Measurements from ENCODE around the gene TMEM53. TPM values are rescaled to one million over a fixed set of nuclear protein-coding genes. Genes with fewer than 3 reads are reported as not detected.

TMEM53 gene
- total RNA-seq, 1 donor from 2014 or later = 11.5 TPM

DNA sequence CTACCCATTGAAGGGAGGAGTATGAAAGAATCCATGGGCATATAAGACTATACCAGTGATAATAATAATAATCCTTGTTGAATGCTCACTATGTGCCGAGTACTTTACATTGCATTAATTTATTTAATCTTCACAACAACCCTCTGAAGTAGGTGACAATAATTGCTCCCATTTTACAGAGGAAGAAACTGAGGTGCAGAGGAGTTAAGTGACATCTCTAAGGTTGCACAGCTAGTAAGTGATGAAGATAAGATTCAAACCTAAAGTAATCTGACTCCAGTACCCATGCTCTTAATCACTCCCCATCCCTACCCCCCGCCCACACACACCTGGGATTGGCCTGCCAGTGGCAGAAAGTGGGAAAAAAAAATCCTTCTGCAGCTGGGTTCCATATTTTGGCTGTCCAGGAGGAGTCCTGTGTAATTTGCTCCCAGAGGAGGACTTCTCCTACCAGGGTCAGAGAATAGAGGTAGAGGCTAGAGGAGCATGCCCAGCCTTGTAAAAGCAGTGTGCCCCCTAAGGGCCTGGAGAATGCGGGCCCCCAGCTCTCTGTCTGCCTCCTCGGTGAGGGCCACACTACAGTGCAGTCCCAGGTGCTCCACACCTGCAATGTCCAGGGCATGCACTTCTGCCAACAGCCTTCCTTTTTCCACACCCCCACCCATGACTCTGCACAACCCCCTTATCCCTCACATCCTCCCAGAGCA is 57.8 kb downstream of the TMEM53 start:
- Histone ChIP-seq H3K27me3 (ENCODE audit: low read depth) (peaks cover 29% of the 10 kb centered on the region), H3K4me3 (peak overlapping the region; percentile 62), H3K36me3 (no peaks in the 10 kb centered on the region), H3K4me1 (peaks cover 8% of the 10 kb centered on the region), H3K9me3 (replicated peaks) (no peaks in the 10 kb centered on the region), H3K27ac (replicated peaks) (no peak overlapping the region)
- no peak for DNase-seq
- intact Hi-C loops (cut with micrococcal nuclease) = no loop called here
- TF ChIP-seq, protein P1, sequence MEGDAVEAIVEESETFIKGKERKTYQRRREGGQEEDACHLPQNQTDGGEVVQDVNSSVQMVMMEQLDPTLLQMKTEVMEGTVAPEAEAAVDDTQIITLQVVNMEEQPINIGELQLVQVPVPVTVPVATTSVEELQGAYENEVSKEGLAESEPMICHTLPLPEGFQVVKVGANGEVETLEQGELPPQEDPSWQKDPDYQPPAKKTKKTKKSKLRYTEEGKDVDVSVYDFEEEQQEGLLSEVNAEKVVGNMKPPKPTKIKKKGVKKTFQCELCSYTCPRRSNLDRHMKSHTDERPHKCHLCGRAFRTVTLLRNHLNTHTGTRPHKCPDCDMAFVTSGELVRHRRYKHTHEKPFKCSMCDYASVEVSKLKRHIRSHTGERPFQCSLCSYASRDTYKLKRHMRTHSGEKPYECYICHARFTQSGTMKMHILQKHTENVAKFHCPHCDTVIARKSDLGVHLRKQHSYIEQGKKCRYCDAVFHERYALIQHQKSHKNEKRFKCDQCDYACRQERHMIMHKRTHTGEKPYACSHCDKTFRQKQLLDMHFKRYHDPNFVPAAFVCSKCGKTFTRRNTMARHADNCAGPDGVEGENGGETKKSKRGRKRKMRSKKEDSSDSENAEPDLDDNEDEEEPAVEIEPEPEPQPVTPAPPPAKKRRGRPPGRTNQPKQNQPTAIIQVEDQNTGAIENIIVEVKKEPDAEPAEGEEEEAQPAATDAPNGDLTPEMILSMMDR (IDR thresholded peaks at IDR 0.05; ENCODE audit: borderline replicate concordance) = no peak

DNA sequence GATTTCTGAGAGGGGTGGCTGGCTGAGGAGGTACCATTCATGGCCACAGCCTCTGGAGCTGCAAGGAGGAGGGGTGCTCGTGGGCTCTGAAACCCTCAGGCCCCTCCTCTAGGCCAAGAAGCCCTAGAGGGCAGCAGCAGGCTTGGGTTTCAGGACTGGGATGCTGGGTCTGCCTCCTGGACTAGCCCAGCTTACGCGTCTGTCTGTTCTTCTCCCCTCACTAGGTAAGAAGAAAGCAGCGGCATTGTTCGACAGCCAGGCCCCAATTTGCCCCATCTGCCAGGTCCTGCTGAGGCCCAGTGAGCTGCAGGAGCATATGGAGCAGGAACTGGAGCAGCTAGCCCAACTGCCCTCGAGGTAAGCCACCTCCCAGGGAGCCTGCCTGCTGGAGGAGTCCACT is 60.3 kb downstream of the TMEM53 start:
- Histone ChIP-seq H3K27ac (replicated peaks) (no peak overlapping the region), H3K36me3 (no peaks in the 10 kb centered on the region), H3K4me3 (no peak overlapping the region), H3K27me3 (ENCODE audit: low read depth) (peaks cover 48% of the 10 kb centered on the region), H3K4me1 (peaks cover 8% of the 10 kb centered on the region), H3K9me3 (replicated peaks) (no peaks in the 10 kb centered on the region)
- TF ChIP-seq, protein P1 (IDR thresholded peaks at IDR 0.05; ENCODE audit: borderline replicate concordance) = no peak
- no peak for DNase-seq
- intact Hi-C loops (cut with micrococcal nuclease) = no loop called here

DNA sequence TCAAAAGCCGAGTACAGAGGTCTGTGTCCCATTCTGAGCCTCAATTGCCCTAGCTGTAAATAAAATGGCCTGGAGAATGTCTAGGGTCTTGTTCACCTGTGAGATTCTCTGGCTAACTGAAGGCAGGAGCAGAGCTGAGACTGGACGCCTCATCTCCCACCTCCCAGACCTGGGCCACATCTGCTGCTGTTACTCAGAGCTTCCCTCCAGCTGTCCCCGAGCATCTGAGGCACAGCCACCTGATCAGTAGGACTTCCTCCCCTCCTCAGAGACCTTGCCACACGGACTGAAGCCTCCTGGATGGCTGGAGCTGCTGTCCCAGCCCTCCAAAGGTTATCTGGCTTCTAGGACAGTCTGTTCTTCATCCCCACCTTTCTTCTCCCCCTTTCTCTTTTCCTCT is 62.4 kb downstream of the TMEM53 start:
- intact Hi-C loops (cut with micrococcal nuclease) = no loop called here
- DNase-seq = no peak

DNA sequence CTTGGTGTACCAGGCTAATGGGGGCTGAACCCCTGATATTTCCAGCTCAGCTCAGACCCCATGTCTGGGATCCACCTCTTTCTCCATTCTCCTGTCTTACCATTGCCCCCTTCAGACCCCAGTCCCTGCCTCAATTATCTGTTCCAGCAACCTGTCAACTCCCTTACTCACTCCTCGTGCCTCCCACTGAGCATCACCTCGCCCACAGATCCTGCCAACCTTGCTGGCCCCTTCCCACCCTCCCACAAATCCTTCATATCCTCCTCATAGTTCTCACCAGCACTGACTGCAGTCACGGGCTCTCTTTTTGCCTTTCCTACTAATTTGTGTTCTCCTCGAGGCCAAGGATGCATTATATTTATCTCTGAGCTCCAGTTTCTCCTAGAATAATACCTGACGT is 62.9 kb downstream of the TMEM53 start:
- H3K27me3 ChIP-seq (ENCODE audit: low read depth) = peaks cover 40% of the 10 kb centered on the region
- no peaks in the 10 kb centered on the region for H3K36me3 ChIP-seq
- no peaks in the 10 kb centered on the region for H3K9me3 ChIP-seq (replicated peaks)
- H3K27ac ChIP-seq (replicated peaks) = no peak overlapping the region
- no peak overlapping the region for H3K4me3 ChIP-seq
- intact Hi-C loops (cut with micrococcal nuclease) = no loop called here
- no peak for DNase-seq
- TF ChIP-seq, protein P1 (IDR thresholded peaks at IDR 0.05; ENCODE audit: borderline replicate concordance) = no peak
- no peaks in the 10 kb centered on the region for H3K4me1 ChIP-seq

More for the DNA sequence above, 62.4 kb downstream of the TMEM53 start:
- Histone ChIP-seq H3K4me1 (peaks cover 2% of the 10 kb centered on the region), H3K9me3 (replicated peaks) (no peaks in the 10 kb centered on the region), H3K36me3 (no peaks in the 10 kb centered on the region), H3K27me3 (ENCODE audit: low read depth) (peaks cover 44% of the 10 kb centered on the region), H3K27ac (replicated peaks) (no peak overlapping the region), H3K4me3 (no peak overlapping the region)
- TF ChIP-seq, protein P1 (IDR thresholded peaks at IDR 0.05; ENCODE audit: borderline replicate concordance) = no peak

DNA sequence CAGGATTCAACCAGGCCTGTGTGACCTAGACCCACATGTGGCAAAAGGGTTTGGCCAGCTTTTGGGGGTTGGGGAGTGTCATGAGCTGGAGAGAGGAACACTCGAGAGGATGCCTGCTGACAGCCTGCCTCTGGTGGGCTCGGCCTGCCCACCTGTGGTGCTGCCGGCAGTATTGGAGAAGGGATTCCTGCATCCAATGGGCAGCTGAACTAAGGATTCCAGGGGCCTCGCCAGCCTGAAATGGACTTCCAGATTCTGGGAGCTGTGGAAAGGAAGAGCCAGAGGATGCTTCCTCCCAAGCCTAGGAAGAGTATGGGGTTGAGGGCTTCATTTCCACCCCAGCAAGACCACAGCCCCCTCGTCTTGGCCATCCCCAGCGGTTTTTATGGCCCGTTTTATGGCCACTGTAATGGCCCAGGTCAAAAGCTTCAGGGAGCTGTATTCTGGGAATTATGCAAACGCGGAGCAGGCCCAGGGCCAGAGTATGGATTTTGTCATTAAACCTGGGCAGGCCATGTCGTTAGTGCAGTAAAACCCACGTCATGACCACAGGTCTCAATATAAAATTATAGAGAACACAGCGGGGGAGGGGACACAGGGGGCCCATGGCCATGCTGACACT is 63.6 kb downstream of the TMEM53 start:
- intact Hi-C loops (cut with micrococcal nuclease) = no loop called here
- Histone ChIP-seq H3K4me1 (no peaks in the 10 kb centered on the region), H3K9me3 (replicated peaks) (no peaks in the 10 kb centered on the region), H3K27me3 (ENCODE audit: low read depth) (peaks cover 33% of the 10 kb centered on the region), H3K36me3 (no peaks in the 10 kb centered on the region), H3K27ac (replicated peaks) (no peak overlapping the region), H3K4me3 (no peak overlapping the region)
- TF ChIP-seq, protein P1 (IDR thresholded peaks at IDR 0.05; ENCODE audit: borderline replicate concordance) = no peak
- no peak for DNase-seq

Measured in left ventricle myocardium inferior (tissue), 1 donor.